HG02943 (cell line): Measurements from ENCODE around the gene COLEC11.
A peak's percentile ranks its signal among the peaks of the same experiment; 100 is the strongest.
"Not testable (repeated sequence)": the region's sequence is repeated elsewhere in the genome, so short reads cannot be mapped to it uniquely, and the experiment has no call there.

Source experiments
- ATAC-seq: cut with Tn5 transposase; IDR thresholded peaks from one replicate; pipeline ENCODE4 v1.9.1; 2021; ENCODE audit warnings: mild to moderate bottlenecking, low read depth, moderate library complexity; ENCODE audit not compliant: unreplicated experiment

Gene COLEC11

DNA sequence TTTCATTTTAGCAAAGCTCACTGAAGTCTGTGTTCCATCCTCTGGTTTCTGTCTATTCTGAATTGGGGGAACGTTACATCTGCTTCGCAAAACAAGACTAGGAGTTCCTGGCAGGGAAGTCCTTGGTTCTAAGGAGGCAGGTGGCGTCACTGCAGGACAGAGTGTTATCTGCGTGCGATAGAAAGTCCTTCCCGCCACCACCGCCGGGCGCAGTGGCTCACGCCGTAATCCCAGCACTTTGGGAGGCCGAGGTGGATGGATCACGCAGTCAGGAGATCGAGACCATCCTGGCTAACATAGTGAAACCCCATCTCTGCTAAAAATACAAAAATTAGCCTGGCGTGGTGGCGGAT is 41.0 kb downstream of the COLEC11 start:
- ATAC-seq: not testable (repeated sequence)

DNA sequence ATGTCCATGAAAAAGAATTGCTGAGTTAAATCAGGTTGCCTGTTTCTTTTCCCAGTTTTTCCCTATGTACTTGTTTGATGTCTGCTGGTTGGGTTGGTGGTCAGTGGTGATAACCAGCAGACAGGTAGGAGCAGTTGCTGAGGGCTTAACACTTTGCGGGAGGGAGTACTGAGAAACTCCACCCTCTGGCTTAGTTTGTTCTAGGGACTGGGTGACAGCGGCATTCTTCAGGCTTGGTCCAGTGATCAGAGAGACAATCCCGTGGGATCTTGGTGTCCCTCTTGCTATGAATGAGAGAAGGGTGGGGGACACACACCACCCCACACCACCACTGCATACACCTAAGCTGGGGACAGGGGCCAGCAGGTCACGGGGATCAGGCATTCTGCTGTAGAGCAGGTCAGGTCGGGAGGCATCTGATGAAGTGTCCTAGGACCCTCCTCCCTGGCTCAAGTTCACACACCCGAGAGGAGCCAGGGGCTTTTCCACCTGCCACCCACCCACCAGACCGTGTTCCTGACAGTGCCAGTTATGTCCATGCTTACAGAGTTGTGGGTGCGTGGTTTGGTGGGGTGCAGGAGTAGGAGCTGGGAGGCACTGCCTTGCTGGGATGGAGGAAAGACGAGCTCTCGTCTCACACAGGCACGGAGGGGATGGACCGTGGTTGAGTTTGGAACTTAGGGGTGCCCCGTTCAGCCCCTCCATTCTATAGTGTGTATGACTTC is 41.8 kb downstream of the COLEC11 start:
- ATAC-seq: no peak

DNA sequence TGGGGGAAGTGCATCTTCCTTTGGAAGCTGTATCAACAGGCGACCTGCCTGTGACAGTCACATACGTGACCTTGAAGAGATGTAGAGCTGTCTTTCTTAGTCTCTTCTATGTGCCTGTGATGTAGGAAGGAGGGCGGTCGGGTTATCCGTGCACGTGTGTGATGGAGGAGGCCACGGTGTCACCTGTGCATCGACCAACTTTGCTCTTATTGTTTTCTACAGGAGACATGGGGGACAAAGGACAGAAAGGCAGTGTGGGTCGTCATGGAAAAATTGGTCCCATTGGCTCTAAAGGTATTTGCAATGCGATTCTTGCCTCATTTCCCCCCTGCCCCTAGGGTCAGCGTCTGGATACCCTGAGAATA is 42.4 kb downstream of the COLEC11 start:
- no peak for ATAC-seq

DNA sequence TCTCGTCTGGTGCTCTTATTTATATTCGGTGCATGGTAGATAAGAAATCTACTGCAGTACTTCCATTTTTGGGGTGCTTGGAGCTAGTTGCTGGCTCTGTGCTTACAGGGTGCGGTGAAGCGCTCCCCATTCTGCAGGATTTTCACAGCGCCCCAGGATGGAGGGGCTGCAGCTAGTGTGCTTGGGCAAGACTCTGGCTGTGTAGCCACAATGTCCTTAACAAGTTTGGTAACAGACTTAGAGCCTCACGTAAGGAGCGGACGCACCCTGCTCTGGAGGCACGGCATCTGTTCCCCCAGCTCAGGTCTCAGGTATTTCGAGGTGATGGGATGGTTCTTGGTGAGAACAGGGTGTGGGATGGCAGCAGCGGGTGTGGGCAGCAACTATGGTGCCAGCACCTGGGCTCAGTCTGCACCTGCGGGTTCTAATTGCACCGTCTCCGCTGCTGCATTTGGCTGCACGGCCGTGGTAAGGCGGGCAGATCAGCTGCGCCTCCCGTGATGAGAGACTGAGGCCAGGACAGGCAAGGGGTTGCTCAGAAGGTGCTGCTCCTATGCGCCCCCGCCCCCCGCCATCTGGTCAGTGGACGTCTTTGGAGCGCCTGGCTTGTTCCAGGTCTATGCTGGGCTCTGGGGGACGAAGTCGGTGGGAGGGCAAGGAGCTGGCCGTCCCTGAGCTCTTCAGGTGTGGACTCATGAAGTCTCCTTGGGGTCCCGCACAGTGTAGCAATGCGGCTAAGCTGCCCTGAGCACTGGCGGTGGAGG is 43.0 kb downstream of the COLEC11 start:
- no peak for ATAC-seq

DNA sequence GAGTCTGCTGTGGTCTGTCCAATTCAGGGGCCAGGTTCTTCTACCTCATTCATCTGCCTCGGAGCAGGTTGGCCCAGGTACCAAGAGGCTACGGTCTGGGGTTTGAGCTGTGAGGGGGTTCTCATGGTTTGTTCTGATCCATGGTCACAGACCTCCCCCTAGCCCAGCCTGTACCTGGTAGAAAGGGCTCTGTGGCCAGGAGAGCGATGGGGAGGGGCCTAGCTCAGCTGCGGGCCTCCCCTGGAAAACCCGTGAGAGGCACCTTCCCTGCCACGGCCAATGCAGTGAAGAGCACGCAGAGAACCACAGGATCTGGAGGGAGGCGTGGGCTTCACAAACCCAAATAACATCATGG is 43.5 kb downstream of the COLEC11 start:
- ATAC-seq: no peak

DNA sequence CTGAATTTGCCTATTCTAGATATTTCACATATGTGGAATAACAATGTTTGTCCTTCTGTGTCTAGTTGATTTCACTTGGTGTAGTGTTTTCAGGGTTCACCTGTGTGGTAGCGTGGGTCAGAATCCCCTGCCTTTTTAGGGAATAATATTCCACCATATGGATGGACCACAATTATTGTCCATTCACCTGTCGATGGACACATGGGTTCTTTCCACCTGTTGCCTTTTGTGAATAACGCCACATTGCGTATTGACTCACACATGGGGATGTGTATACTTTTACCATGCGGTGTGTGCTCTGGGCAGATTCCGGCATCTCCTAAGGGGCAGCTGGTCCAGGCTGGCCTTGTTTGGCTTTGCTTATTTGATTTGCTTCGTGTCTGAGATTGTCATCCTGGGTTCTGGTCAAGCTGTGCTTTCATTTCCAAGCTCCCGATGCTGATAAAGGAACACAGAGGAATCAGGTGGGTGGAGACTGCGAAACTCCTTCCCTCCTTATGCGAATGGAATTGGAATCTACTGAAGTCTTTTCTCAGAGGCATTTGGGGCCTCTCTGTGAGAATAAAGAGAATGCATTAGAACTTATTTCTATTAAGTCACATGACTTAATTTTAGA is 44.2 kb downstream of the COLEC11 start:
- no peak for ATAC-seq

DNA sequence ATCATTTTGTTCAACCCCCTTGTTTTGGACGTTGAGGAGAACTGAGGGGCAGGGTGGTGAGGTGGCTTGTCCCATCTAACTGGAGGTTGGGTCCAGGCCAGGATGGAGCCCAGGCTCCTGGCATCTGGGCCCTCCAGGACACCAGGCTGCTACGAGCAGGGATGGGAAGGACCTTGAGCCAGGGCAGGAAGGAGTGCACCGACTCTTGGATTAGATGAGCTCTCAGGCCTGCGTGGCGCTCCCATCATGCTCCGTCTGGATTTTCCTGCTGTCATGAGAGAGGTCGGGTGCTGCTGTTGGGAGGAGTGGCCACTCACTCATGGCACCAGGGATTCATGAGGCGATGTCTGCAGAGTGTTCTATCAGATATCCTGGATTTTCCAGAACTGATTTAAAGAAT is 44.7 kb downstream of the COLEC11 start:
- ATAC-seq: no peak

DNA sequence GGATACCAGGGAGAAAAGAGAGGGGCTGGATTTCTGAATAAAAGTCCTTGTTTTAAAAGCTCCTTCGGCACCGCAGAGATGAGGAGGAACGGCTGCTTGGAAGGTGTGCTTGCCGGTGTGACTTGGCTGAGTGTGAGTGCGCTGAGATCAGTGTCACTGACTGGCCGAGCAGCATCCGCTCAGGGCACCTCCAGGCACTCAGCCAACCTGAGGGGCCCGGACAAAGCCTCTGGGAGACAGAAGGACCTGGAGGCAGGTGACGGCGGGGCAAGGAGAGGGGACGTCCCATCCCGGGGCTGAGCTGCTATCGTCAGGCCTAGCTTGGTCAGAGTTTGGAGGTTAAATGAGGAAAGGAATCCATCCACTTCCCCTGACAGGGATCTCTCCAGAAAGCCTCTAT is 46.3 kb downstream of the COLEC11 start:
- no peak for ATAC-seq

DNA sequence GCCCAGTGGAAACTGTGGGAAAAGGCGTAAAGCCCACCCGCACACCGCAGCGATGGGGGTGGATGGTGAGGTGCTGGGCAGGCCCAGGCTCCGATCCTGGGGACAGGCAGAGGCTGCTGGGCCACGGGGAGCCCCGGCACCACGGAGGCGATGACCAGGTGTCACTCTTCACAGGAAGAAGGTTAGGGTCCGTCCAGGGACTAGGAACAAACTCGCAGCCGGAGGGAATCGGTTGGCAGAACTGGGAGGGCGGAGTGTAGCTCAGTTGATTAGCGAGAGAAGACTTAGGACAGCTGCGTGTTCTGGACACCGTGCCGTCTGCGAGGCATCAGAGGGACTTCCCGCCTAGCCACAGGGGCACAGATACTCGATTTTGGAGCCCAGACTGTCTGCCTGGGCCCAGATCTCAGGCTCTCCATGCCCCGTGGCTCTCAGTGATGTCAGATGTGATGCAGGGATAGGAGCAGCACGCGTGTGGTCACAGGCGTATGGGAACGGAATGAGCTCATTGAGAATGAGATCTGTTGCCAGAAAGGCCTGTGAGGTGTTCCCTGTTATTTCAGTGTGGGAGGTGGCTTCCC is 47.0 kb downstream of the COLEC11 start:
- ATAC-seq: no peak

DNA sequence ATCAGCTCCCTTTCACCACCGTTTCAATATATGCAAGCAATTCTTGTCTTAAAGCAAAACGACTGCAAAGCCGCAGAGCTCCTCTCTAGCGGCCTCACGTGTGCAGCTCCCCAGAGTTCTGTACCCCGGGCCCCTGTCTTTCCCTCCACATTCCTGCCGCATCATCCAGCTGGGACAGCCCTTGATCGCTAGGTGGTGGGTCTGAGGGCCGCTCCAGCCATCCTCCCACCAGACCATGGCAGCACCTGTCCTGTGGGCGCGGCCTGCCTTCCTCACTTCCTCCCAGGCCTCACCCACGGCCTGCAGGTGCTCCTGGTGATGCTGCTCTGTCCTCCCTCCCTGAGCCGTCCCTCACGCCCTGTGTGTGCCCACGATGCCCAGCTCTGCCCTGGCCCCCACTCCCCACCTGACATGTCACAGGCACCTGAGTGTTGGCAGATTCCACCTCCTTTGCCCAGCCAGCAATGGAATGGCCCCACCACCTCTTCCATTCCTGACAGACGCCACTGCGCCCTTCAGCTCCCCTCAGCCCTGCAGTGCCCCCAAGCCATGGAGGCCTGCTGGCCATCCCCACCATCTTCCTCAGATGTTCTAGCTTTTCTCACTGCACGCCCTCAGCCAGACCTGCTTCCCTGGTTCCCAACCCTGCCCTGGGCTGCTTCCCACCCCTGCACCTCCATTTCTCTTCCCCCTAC is 47.8 kb downstream of the COLEC11 start:
- no peak for ATAC-seq

DNA sequence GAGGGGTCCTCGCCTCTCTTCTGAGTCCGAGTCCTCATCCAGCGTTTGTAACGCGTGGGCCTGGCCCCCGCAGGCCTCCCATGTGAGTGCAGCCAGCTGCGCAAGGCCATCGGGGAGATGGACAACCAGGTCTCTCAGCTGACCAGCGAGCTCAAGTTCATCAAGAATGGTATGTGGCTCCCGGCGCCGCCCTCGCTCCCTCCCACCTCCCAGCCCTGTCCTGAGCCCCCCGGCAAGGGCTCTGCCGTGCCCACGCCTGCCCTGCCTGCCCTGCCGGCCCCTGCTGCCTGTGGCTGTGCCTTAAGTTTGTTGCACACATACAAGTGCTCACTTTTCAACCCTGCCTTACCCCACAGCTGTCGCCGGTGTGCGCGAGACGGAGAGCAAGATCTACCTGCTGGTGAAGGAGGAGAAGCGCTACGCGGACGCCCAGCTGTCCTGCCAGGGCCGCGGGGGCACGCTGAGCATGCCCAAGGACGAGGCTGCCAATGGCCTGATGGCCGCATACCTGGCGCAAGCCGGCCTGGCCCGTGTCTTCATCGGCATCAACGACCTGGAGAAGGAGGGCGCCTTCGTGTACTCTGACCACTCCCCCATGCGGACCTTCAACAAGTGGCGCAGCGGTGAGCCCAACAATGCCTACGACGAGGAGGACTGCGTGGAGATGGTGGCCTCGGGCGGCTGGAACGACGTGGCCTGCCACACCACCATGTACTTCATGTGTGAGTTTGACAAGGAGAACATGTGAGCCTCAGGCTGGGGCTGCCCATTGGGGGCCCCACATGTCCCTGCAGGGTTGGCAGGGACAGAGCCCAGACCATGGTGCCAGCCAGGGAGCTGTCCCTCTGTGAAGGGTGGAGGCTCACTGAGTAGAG is 48.7 kb downstream of the COLEC11 start:
- no peak for ATAC-seq

DNA sequence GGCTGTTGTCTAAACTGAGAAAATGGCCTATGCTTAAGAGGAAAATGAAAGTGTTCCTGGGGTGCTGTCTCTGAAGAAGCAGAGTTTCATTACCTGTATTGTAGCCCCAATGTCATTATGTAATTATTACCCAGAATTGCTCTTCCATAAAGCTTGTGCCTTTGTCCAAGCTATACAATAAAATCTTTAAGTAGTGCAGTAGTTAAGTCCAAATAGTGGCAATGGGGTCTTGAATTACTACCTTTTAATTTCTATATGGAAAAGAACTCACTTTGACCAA is 49.3 kb downstream of the COLEC11 start:
- ATAC-seq: peak; percentile 87

DNA sequence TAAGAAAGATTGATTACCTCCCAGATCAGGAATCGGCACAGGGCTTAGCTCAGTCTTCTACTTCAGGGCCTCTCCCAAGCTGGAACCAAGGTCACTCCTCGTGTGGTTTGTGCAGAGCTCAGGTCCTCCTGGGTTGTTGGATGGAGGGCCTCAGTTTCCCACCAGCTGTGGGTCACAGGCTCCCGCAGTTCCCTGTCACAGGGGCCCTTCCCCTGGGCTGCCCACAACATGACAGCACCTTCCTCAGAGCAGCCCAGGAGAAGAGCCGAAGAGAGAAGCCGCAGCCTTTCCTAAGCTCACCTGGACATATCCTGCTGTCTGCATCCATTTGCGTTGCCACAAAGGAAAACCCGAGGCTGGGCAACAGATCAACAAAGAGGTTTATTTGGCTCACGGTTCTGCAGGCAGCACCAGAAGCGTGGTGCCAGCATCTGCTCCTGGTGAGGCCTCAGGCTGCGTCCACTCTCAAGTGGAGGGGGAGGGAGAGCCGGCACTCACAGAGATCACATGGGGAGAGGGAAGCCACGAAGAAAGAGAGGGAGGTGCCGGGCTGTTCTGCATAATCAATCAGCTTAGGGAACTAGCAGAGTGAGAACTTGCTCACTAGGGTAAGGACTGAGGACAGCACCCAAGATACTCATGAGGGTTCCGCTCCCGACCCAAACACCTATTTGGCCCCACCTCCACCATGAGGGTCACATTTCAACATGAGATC is 50.1 kb downstream of the COLEC11 start:
- ATAC-seq: no peak

DNA sequence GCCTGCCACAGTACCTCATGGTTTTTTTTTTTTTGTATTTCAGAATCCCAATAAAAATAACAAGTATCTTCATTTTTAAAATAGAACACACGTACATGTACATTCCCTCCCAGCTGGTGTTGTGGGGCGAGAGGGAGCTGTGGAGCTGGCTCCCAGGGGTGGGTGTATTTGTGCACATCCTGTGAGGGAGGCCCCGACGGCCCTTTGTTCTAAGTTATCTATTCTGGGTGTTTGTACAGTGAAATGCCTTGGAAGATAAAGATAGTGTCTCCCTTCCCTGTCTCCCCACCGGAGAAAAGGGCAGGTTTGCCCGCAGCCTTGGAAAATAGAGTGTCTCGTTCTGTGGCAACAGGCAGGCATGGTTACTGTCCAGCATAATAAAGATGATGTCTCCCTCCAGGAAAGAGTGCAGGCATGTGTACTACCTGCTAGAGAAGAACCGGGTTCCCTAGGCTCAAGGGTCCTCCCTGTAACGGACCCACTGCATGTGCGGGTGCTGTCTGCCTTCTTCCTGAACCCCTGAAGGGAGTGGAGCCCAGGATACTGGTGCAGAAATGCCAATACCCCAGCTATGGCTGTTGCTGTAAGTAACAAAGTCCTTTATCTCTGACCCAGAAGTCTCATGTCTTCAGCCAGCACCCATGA is 51.0 kb downstream of the COLEC11 start:
- ATAC-seq: no peak

DNA sequence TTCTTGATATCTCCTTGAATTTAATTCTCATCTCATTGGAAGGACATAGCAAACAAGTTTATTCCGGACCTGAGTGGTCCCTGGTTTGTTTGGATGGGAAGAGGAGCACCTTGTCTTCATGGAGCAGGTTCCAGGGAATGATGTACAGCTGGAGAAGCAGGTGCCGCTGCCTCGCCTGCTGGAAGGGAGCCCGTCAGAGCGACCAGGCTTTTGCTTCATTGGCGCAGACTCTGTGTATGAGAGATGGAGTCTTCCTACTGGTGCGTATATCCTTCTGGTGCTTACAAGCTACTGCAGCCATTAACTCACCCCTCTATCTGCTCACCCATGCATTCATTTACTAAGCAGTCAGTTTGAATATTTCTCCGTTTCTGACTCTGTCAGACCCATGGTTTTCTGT is 51.5 kb downstream of the COLEC11 start:
- ATAC-seq: no peak

DNA sequence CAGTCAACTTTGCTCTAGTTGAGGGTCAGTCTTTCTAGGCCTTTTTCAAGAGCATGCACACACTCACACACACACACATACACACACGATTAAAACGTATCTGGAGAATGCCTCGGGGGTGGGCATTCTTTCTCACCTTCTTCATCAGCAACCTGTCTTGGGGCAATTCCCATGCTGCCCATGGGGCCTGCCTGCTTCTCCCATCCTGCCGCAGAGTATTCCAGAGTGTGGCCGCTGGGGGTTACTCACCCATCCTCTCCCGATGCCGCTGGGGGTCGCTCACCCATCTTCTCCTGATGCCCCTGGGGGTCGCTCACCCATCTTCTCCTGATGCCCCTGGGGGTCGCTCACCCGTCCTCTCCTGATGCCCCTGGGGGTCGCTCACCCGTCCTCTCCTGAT is 52.3 kb downstream of the COLEC11 start:
- ATAC-seq: no peak

DNA sequence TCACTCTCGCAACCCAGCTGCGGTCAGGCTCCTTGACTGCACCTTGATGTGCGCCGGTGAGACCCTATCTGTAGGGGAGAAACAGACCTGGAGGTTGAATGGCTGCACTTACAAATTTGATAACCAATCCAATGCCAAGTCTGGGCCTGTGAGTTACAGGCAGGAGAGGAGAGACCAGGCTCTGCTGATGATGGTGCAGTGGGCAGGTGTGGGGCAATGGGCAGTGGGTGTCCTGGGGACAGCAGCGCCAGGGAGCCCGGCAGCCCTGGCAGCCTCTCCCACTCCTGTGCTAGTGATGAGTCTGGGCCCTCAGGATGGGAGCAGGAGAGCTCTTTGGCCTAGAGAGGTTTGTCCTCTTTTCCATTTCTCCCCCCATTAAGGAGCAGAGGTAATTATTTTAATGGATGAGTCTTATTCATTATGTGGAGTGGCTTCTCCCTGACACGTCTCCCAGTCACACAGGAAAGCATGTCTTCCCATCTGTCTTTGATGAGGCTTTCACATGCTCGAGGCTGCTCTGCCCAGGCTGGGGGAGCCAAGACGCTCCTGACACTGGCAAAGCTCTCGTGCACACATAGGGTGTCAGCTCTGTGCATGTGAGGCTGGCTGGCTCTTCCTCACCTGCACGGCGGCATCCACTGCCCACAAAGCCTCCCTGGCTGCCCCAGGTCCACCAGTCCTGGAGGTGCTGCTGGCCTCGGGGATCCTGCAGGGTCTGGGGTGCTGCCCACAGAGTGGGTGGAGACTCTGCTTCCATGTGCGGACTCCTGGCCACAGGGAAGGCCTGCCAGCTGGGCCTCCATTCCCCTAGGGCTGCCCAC is 53.1 kb downstream of the COLEC11 start:
- ATAC-seq: no peak

DNA sequence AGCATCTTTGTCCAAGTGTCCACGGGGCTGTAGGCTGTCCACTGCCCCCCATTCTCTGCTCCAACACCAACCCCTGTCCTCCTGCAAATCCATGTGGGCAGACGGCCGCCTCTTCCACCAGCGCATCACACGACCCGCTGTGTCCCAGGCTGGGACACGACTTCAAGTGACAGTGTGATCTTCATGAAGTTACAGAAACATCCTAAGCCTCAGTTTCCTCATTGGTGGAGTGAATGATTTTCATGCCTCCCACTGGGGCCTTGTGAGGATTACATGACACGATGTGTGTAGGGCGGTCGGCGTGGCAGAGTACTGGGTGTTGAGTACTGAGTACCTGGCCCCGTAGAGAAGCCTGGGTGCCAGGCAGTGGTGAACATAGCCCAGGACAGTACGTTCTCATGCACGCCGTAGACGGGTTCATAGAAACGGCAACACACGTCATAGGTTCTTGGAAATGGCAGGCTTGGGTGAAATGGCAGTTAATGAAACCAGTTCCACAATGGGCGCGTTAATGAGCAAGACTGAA is 53.8 kb downstream of the COLEC11 start:
- ATAC-seq: no peak
